CD4-positive, alpha-beta T cell treated with Interleukin-4 for 4 hours (primary cell): ENCODE results near the gene PCGF3.
A peak's percentile ranks its signal among the peaks of the same experiment; 100 is the strongest.

Source experiments
- DNase-seq: peaks from one replicate; pipeline ENCODE4 v3.0.0-alpha.2; 2020

Gene PCGF3

GRCh38 chr4:785332-786073 is 79.9 kb downstream of the PCGF3 start:
- DNase-seq: no peak

GRCh38 chr4:786074-786741 is 80.6 kb downstream of the PCGF3 start:
- DNase-seq: no peak

GRCh38 chr4:786861-787300 is 81.2 kb downstream of the PCGF3 start:
- DNase-seq: no peak

GRCh38 chr4:787561-787981 is 81.9 kb downstream of the PCGF3 start:
- no peak for DNase-seq

- DNase-seq: no peak
These were observed 82.5 kb downstream of the PCGF3 start for GRCh38 chr4:788006-788635.

- DNase-seq: no peak
These were observed 83.1 kb downstream of the PCGF3 start for GRCh38 chr4:788636-789297.

- DNase-seq: no peak
These were observed 84.2 kb downstream of the PCGF3 start for GRCh38 chr4:789571-790465.

GRCh38 chr4:790466-790820 is 84.8 kb downstream of the PCGF3 start:
- no peak for DNase-seq

- DNase-seq: no peak
These were observed 85.7 kb downstream of the PCGF3 start for GRCh38 chr4:791252-791897.

- DNase-seq: peak; percentile 14
These were observed 86.4 kb downstream of the PCGF3 start for GRCh38 chr4:791898-792625.

GRCh38 chr4:792626-793092 is 87.0 kb downstream of the PCGF3 start:
- DNase-seq: peak; percentile 20

- no peak for DNase-seq
These were observed 87.6 kb downstream of the PCGF3 start for GRCh38 chr4:793093-793861.

- no peak for DNase-seq
These were observed 88.4 kb downstream of the PCGF3 start for GRCh38 chr4:793941-794621.

GRCh38 chr4:794900-795725 is 89.5 kb downstream of the PCGF3 start:
- no peak for DNase-seq

- no peak for DNase-seq
These were observed 90.1 kb downstream of the PCGF3 start for GRCh38 chr4:795726-796119.

- DNase-seq: no peak
These were observed 90.6 kb downstream of the PCGF3 start for GRCh38 chr4:796206-796605.

GRCh38 chr4:797066-797465 is 91.4 kb downstream of the PCGF3 start:
- no peak for DNase-seq

- DNase-seq: no peak
These were observed 95.9 kb downstream of the PCGF3 start for GRCh38 chr4:801436-802124.
